Posterior cingulate gyrus (tissue), 11 donors: ENCODE measurements around the gene NUDT16L1.

Source experiments
- DNase-seq, 10 donors: peaks; one replicate each; pipeline versions ENCODE4 v3.0.0 to v3.0.0-alpha.2; 2020 to 2021; ENCODE audit warnings: mixed read lengths in 3 of 10
- intact Hi-C: fragments of 100-400 bp; cut with DNase I; formaldehyde crosslinking; loops from one replicate; pipeline ENCODE4 v1.15.1; 2023

The NUDT16L1 gene

DNA sequence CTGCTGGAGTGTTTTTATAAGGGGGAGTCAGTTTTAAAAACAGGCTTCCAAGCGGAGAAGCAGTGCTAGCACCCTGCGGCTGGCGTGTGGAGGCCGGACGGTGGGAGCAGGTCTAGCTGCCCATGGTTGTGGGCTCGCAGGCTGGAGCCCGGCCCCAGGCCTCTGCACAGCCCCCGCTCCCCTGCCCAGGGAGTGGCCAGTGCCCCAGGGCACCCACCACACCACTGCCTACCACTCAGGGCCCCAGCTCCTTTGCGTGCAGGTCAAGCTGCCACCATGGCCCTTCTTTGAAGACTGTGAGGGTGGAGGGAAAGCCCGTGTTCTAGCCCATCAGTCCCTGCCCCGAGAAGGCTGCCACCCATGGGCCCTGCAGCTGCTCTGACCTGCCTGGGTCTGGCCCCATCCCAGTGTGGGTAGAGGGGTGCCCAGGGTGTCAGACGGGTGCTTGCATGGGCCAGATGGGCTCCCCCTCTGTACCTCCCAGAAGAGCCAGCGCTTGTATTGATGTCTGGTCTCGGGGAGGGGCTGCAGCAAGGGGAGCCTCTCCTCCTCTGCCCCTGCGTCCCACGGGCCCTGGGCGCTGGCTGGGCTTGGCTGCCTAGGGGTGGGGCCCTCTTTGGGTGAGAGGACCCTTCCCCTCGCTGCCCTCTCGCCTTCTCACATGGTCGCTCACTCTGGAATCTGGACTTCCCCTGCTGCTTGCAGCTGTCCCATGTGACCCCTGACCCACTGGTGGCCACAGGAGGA is 1.5 kb upstream of the NUDT16L1 start:
- intact Hi-C loops: loop anchor here (5.0 to 10.0 kb wide), 3 partner anchors 75 to 153 kb away; partner anchors contain the start of genes GLYR1, ROGDI and UBN1
- DNase-seq: peak in 2 of 10 donors; percentile 63 to 78

- intact Hi-C loops: loop anchor here (5.0 to 10.0 kb wide), 3 partner anchors 75 to 152 kb away; partner anchors contain the start of genes GLYR1, ROGDI and UBN1
- DNase-seq: peak in 1 of 10 donors; percentile 79
Observed at GRCh38 chr16:4692460-4693295, 684 bp upstream of the NUDT16L1 start.

- DNase-seq: peak in 2 of 10 donors; percentile 19 to 88
- intact Hi-C loops: loop anchor here (5.0 to 10.0 kb wide), 3 partner anchors 77 to 151 kb away; partner anchors contain the start of genes GLYR1, ROGDI and UBN1
Observed at GRCh38 chr16:4693956-4694641, 737 bp downstream of the NUDT16L1 start.

GRCh38 chr16:4694642-4695451 is 1.5 kb downstream of the NUDT16L1 start:
- intact Hi-C loops: loop anchor here (5.0 to 10.0 kb wide), 4 partner anchors 78 to 262 kb away; partner anchors contain the start of genes GLYR1, ROGDI, SEC14L5 and UBN1
- DNase-seq: peak in 7 of 10 donors; percentile 55 to 94 (median 70)

DNA sequence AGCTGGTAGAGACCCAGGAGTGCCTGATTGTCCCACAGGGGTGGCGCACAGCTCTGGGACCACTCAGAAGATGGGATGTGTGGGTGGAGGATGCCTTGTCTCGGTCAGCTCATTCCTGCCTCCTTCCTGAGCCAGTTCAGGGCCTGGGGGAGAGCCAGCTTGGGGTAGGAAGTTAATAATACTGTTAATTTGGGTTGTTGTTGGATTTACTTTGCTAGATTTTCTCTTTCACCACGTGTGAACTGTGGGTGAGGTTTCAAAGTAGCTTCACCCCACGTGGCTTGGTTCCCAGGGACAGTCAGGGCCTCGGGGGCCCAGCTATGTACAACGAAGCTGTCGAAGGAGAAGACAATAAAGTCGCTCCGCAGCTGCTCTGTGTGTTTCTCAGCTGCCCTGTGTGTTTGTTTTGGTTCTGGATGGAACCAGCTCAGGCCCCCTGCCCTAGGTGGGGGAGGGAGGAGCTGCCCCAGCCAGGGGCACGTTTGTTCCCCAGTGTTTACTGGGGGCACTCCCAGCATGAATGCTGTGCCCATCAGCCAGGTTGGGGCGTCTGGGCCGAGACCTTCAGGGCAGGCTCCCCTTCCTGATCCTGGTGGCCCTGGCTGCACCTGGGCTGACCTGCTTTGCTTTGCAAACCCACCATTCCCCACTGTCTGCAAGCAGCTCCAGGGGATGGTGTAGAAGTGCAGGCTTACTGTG is 2.3 kb downstream of the NUDT16L1 start:
- no peak for DNase-seq
- intact Hi-C loops: loop anchor here (5.0 to 10.0 kb wide), 2 partner anchors 149 to 262 kb away; partner anchors contain the start of genes GLYR1, SEC14L5 and UBN1

DNA sequence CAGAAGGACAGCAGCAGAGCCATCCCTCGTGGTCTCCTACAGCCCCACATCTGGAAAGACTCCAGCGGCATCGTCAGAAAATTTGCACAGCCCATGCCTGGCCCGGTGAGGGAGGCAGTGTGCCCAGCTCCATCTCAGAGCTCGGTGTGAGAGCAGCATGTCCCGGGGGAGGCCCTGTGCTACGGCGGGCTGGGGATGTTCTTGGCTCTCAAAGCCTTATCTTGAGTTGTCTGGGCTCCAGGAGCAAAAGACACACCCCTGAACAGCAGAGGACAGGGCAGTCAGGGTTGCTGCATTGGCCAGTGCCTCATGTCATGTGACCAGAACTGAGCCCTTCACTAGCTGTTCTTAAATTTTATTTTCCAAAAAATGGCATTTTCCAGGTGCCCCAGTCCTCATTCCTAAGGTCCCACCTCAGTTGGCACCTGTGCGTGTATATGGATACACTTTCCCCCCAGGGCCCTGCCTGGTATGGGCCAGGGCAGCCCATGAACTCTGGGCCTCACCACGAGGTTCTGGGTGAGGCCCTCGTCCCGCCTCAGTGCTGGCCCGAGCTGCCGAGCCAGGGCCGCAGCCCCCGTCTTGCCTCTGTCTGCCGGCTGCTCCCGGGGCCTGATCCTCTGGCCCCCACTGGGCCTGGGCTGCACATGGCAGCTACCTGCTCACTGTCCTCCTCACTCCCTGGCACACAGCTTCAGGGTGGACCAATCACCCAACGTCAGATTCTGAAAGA is 3.0 kb downstream of the NUDT16L1 start:
- intact Hi-C loops: loop anchor here (5.0 to 10.0 kb wide), 2 partner anchors 148 to 261 kb away; partner anchors contain the start of genes GLYR1, SEC14L5 and UBN1
- peak in 5 of 10 donors; percentile 55 to 90 (median 62) for DNase-seq

DNA sequence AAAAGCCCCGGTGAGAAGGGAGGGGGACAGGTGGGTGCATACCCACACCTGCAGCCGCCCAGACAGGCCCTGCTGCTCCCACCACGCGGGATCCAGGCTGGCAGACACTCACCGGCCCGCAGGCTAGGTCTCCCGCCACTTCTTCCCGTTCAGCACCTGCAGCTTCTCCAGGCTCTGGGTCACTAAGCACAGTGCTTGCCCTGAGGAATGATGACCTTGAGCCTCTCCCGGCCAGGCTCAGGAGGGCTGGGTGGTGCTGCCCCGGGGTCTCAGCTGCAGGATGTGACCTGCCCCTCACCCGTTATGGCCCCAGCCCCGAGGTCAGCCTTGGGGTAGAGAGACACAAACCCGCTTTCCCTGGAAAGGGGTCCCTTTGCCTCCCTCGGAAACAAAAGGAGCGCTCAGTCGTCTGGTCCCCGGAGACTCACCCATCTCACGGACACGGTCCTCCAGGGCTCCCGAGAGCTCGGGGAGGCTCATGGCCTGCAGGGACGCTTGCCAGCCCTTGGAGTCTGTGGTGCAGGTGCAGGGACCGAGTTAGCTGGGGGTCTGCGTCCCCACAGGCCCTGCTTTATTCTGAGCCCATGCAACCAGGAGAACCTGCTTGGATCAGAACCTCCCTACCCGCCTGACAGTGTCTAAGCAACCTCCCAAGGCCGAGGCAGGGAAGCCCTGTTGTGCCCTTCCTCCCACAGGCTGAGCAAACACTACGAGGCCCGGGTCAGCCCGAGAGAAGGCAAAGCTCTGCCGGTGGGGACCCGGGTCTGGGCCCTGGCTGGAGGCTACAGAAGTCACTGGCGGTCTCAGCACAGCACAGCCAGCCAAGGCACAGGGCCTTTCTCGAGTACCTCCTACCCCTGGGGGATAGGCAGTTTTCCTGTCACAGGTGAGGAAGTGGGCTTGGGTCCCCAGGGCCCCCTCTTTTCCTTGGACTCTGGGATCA is 3.8 kb downstream of the NUDT16L1 start:
- peak in 1 of 10 donors; percentile 79 for DNase-seq
- intact Hi-C loops: loop anchor here (5.0 to 10.0 kb wide), 2 partner anchors 148 to 260 kb away; partner anchors contain the start of genes GLYR1, SEC14L5 and UBN1

- intact Hi-C loops: loop anchor here (5.0 to 10.0 kb wide), 2 partner anchors 147 to 259 kb away; partner anchors contain the start of genes GLYR1, SEC14L5 and UBN1
- DNase-seq: peak in 1 of 10 donors; percentile 67
Observed at GRCh38 chr16:4697848-4698291, 4.5 kb downstream of the NUDT16L1 start.

DNA sequence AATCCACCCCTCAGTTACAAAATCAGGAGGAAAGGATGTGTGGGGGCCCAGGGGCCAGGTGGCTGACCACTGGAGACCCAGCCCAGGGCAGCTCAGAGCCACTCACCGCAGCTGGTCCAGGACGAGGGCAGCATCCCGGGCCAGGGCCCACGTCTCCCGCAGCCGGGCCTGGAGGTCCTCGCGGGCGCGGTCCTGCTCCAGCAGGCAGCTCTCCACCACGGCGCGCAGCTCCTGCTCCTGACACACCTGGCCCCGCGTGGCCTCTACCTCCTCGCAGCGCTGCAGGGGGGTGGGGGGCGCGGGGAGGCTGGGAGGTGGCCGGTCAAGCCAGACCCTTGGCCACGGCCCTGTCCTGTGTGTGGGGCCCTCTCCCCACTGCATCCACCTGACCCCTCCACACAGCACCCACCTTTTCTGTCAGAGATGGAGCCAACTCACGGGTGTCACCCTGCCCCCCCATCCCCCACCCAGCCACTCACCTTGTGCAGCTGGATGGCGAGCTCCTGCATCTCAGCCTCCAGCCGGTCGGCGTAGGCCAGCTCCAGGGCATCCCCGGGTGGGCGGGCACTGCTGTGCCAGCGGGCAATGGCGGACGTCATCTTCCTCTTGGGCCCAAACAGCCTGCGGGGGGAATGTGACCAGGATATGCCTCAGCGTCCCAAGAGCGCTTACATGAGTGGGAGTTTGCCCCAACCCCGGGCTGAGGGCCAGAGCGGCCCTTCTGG is 5.1 kb downstream of the NUDT16L1 start:
- peak in 1 of 10 donors; percentile 73 for DNase-seq
- intact Hi-C loops: loop anchor here (5.0 to 10.0 kb wide), 2 partner anchors 146 to 259 kb away; partner anchors contain the start of genes GLYR1, SEC14L5 and UBN1

- peak in 2 of 10 donors; percentile 52 to 67 for DNase-seq
- intact Hi-C loops: loop anchor here (5.0 to 10.0 kb wide), 2 partner anchors 146 to 258 kb away; partner anchors contain the start of genes GLYR1, SEC14L5 and UBN1
Observed at GRCh38 chr16:4699046-4699556, 5.7 kb downstream of the NUDT16L1 start.

DNA sequence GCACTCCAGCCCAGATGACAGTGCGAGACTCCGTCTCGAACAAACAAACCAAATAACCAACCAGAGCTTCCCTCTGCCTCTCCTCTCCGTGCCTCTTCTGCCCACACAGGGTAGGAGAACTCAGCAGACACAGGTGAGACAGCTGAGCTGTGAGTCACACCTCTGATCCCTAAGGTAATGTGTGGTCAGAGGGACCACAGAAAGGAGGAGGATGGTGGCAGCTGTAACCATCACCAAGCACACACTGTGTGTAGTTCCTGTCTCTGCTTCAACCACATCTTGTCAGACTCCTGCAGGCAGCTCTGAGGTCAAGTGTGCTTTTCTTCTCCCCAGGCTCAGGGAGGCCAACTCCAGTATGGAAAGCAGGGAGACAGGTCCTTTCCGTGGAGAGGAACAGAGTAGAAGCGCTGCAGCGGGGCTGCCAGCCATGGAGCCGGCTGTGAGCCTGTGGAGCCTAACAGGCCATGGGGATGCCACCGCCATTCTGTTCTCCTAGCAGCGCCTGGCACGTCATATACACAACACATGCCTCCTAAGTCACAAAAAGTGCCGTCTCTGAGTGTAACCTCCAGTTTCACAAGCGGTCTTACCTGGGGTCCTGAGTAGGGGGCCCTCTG is 7.1 kb downstream of the NUDT16L1 start:
- DNase-seq: peak in 2 of 10 donors; percentile 33

DNA sequence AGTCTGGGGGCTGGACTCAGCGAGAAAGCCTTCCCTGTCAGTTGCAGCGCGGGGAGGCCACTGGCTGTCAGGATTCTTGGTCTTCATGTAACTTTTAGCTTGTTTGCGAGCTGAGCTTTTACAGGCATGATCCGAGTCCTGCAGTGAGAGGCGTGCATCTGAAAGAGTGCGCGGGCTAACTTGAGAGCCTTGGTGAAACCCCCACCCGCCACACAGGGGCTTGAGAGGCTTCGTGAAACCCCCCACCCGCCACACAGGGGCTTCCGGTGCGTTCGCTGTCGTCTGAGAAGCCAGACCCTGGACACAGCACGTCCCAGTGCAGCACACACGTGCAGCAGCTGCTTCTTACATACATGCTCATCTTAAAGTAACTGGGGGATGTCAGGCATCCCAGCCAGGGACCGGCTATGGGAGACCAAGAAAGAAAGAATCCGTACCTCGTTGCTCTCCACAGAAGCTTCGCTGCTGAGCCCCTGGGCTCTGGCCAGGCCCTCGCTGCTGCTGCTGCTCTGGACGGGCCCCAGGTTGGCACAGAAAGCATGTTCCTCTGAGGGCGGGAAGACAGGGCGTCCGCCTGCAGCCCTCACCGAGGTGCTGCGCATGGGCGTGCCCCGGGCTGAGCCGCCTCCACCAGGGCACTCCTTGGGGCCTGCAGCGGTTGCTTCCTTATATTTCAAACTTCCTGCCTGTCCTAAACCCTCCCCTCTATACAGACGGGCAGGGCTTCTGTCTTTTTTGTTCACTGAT is 7.8 kb downstream of the NUDT16L1 start:
- peak in 3 of 10 donors; percentile 77 to 86 (median 85) for DNase-seq
- intact Hi-C loops: no loop called here

More for the DNA sequence above, 7.1 kb downstream of the NUDT16L1 start:
- intact Hi-C loops: no loop called here

DNA sequence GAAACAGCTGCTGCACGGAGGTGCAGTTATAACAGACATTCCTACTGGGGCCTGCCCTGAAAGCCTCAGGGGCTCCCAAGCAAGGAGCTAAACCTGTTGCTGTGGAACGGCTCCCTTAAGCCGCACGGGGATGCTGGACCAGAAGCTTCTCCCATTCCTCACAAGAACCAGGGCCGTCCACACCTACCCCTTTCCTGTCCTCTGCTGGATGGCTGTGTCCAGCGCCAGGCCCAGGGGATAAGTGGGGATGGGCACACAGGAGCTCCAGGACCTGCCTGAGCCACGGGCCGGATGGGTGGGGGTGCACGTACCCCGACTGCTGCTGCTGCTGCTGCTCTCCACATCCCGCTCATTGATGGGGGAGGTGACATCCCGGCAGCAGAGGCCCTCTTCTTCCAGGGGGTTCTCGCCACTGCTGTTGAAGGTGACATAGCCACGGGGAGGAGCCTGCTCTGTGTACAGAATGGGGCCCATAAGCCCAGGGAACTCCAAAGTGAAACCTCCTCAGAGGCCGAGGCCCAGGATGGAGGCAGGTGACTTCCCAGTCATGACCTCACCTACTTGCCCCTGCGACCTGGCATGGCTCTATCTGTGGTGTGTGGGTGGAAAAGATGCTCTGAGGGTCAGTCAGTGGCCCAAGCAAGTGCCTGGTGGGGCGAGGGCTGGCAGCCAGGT is 8.6 kb downstream of the NUDT16L1 start:
- DNase-seq: peak in 3 of 10 donors; percentile 48 to 70 (median 70)
- intact Hi-C loops: no loop called here

DNA sequence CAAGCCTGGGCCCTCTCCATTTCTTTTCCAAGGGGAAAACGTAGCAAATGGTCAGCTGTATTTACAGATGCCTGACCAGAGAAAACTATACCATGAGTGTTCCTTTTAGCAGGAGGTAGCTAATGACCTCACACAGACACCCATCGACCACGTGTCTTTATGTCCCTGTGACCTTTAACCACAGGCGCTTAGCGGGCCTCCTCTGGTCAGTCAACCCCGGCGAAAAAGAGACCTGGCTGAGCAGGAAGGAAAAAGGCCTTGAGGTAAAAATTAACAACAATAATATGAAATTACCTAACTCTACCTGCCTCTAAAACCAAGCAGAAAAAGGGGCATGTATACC is 9.1 kb downstream of the NUDT16L1 start:
- DNase-seq: peak in 2 of 10 donors; percentile 8 to 39
- intact Hi-C loops: no loop called here
